Measurements from ENCODE around the gene APEX1. TPM values are rescaled to one million over a fixed set of nuclear protein-coding genes. Genes with fewer than 3 reads are reported as not detected.
A peak's percentile ranks its signal among the peaks of the same experiment; 100 is the strongest.

APEX1 gene
- total RNA-seq, 1 experiment from 2014 or later: 176 TPM

GRCh38 chr14:20455355-20456300 lies 602 bp downstream of the APEX1 start:
- Histone ChIP-seq H3K36me3 (ENCODE audit: control insufficient read depth, insufficient read depth, low read length) (peaks cover 7% of the 10 kb centered on the region; the same call in 1 of the 2 replicates), H3K9me3 (no peaks in the 10 kb centered on the region), H3K4me1 (peaks cover 7% of the 10 kb centered on the region; the same call in 1 of the 2 replicates), H3K27me3 (replicated peaks; ENCODE audit: control insufficient read depth, insufficient read depth, low read length) (no peaks in the 10 kb centered on the region), H3K4me3 (ENCODE audit: low read depth, low read length) (peak overlapping the region; percentile 37)
- TF ChIP-seq CTCF (IDR thresholded peaks at IDR 0.05; ENCODE audit: insufficient read depth in 1 of 2, low read depth in 1 of 2, low read length in 1 of 2, severe bottlenecking in 1 of 2, unreplicated experiment in 1 of 2): no peak
- DNase-seq: peak in 1 of 2 experiments; percentile 83
- H3K36me3 Mint-ChIP-seq (ENCODE audit: insufficient read depth, unreplicated experiment): peaks cover 37% of the 10 kb centered on the region
- ChIA-PET POLR2A (interaction anchor here (0.6 to 2.2 kb wide), 14 partner anchors 11 to 1000 kb away, joined by 3 to 26 read pairs (median 5); partner anchors contain the start of genes CHD8, PARP2, PNP and TEP1), CTCF (interaction anchor here (0.6 to 1.0 kb wide), 4 partner anchors 38 to 226 kb away, joined by 3 to 9 read pairs (median 4); no protein-coding TSS in a partner anchor)
- peaks cover 7% of the 10 kb centered on the region for H3K4me1 Mint-ChIP-seq (ENCODE audit: low read depth, unreplicated experiment)
- no peak overlapping the region for H3K4me3 Mint-ChIP-seq (ENCODE audit: unreplicated experiment)
- H3K27me3 Mint-ChIP-seq (ENCODE audit: insufficient read depth, unreplicated experiment): no peaks in the 10 kb centered on the region
- no peaks in the 10 kb centered on the region for H3K9me3 Mint-ChIP-seq (ENCODE audit: unreplicated experiment)
- intact Hi-C loops (cut with micrococcal nuclease; ENCODE audit: unreplicated experiment): loop anchor here (1.0 to 5.0 kb wide), 5 partner anchors 37 to 1057 kb away; partner anchors contain the start of genes CCNB1IP1, METTL3 and PARP2
- H3K27ac Mint-ChIP-seq (ENCODE audit: unreplicated experiment): no peak overlapping the region
- TSS peak; percentile 85 for BruUV-seq (replicated peaks)

GRCh38 chr14:20456971-20457370 lies 1.9 kb downstream of the APEX1 start:
- H3K9me3 ChIP-seq: no peaks in the 10 kb centered on the region
- H3K27me3 ChIP-seq (replicated peaks; ENCODE audit: control insufficient read depth, insufficient read depth, low read length): no peaks in the 10 kb centered on the region
- Mint-ChIP-seq H3K4me1 (ENCODE audit: low read depth, unreplicated experiment) (peaks cover 12% of the 10 kb centered on the region), H3K27me3 (ENCODE audit: insufficient read depth, unreplicated experiment) (no peaks in the 10 kb centered on the region), H3K9me3 (ENCODE audit: unreplicated experiment) (no peaks in the 10 kb centered on the region), H3K4me3 (ENCODE audit: unreplicated experiment) (peak overlapping the region; percentile 27), H3K36me3 (ENCODE audit: insufficient read depth, unreplicated experiment) (peaks cover 37% of the 10 kb centered on the region), H3K27ac (ENCODE audit: unreplicated experiment) (peak overlapping the region; percentile 34)
- H3K4me3 ChIP-seq (ENCODE audit: low read depth, low read length): no peak overlapping the region
- ChIA-PET CTCF (no interaction called here), POLR2A (no interaction called here)
- peaks cover 6% of the 10 kb centered on the region; the same call in 1 of the 2 replicates for H3K36me3 ChIP-seq (ENCODE audit: control insufficient read depth, insufficient read depth, low read length)
- H3K4me1 ChIP-seq: peaks cover 7% of the 10 kb centered on the region; the same call in 1 of the 2 replicates
- DNase-seq: no peak
- no peak for TF ChIP-seq CTCF (IDR thresholded peaks at IDR 0.05; ENCODE audit: insufficient read depth in 1 of 2, low read depth in 1 of 2, low read length in 1 of 2, severe bottlenecking in 1 of 2, unreplicated experiment in 1 of 2)
- no TSS peak for BruUV-seq (replicated peaks)
- intact Hi-C loops (cut with micrococcal nuclease; ENCODE audit: unreplicated experiment): loop anchor here (5.0 kb wide), 1 partner anchor 1055 kb away; the partner anchor contains the start of gene METTL3

GRCh38 chr14:20458031-20458789 lies 3.2 kb downstream of the APEX1 start:
- intact Hi-C loops (cut with micrococcal nuclease; ENCODE audit: unreplicated experiment): loop anchor here (5.0 kb wide), 1 partner anchor 1054 kb away; the partner anchor contains the start of gene METTL3
- H3K9me3 Mint-ChIP-seq (ENCODE audit: unreplicated experiment): no peaks in the 10 kb centered on the region
- DNase-seq: no peak
- H3K36me3 Mint-ChIP-seq (ENCODE audit: insufficient read depth, unreplicated experiment): peaks cover 32% of the 10 kb centered on the region
- no peak overlapping the region for H3K4me3 Mint-ChIP-seq (ENCODE audit: unreplicated experiment)
- peak overlapping the region; percentile 34 for H3K27ac Mint-ChIP-seq (ENCODE audit: unreplicated experiment)
- BruUV-seq (replicated peaks): no TSS peak
- H3K4me3 ChIP-seq (ENCODE audit: low read depth, low read length): no peak overlapping the region
- ChIA-PET POLR2A (no interaction called here), CTCF (no interaction called here)
- H3K4me1 ChIP-seq: peaks cover 16% of the 10 kb centered on the region
- no peaks in the 10 kb centered on the region for H3K27me3 ChIP-seq (replicated peaks; ENCODE audit: control insufficient read depth, insufficient read depth, low read length)
- H3K4me1 Mint-ChIP-seq (ENCODE audit: low read depth, unreplicated experiment): peaks cover 17% of the 10 kb centered on the region
- H3K27me3 Mint-ChIP-seq (ENCODE audit: insufficient read depth, unreplicated experiment): no peaks in the 10 kb centered on the region
- H3K9me3 ChIP-seq: no peaks in the 10 kb centered on the region
- TF ChIP-seq CTCF (IDR thresholded peaks at IDR 0.05; ENCODE audit: insufficient read depth in 1 of 2, low read depth in 1 of 2, low read length in 1 of 2, severe bottlenecking in 1 of 2, unreplicated experiment in 1 of 2): no peak
- H3K36me3 ChIP-seq (ENCODE audit: control insufficient read depth, insufficient read depth, low read length): 0 out of 2 replicates have a peak, but pooled peaks cover 3% of the 10 kb centered on the region

All from Caco-2 (cell line).